Retina (tissue), 1 donor: ENCODE results near the gene EFCAB14.
"Not testable (repeated sequence)": the region's sequence is repeated elsewhere in the genome, so short reads cannot be mapped to it uniquely, and the experiment has no call there.

Experiments used
- DNase-seq: peaks from one replicate; pipeline ENCODE4 v3.0.0-alpha.2; 2016

Gene EFCAB14

DNA sequence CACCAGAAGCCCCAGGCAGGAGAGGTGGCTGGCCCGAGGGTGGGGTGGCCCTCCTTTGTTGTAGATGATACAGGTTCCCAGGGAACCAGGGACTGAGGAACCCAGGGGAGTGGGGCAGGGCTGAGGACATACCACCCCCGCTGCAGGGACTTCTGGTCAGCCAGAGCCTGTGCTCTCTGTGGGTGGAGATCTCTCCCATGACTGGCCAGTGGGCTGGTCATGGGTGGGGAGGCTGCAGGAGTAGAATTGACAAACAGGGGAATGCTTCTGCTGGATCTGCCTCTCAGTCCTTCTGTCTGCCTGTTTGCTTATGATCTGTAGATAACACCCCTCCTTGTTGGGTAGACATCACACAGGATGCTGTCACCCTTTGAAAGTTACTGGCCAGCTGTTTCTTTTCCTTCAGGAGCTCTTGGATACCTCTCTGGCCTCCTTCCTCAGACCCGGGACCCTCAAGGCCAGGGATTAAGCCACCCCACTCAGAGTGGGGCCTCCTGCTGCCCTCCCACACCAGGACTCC lies 2.8 kb upstream of the EFCAB14 start:
- no peak for DNase-seq

DNA sequence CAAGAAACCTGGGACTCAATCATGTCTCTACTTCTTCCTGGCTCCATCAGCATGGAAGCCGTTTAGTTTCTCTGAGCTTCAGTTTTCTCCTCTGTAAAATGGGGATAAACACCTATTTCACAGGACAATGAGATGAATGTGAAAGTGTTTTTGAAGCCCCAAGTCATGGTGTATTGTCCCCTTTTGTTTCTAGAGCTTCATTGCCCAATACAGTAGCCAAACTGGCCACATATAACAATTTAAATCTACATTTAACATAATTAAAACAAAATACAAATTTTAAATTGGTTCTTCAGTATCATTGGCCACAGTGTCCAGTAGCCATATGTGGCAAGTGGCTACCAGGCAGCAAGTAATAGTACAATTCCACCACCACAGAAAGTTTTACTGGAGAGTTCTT lies 2.3 kb upstream of the EFCAB14 start:
- DNase-seq = no peak

DNA sequence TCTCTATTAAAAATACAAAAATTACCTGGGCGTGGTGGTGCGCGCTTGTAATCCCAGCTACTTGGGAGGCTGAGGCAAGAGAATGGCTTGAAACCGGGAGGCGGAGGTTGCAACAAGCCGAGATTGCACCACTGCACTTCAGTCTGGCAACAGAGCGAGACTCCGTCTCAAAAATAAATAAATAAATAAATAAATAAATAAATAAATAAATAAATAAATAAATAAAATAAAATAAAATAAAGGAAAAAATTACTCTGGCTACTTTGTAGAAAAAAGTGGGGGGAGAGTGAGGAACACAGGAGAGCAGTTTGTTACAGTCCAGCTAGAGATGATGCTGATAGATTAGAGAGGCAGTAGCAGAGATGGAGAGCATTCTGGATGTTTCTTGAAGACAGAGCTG lies 1.4 kb upstream of the EFCAB14 start:
- DNase-seq = not testable (repeated sequence)

DNA sequence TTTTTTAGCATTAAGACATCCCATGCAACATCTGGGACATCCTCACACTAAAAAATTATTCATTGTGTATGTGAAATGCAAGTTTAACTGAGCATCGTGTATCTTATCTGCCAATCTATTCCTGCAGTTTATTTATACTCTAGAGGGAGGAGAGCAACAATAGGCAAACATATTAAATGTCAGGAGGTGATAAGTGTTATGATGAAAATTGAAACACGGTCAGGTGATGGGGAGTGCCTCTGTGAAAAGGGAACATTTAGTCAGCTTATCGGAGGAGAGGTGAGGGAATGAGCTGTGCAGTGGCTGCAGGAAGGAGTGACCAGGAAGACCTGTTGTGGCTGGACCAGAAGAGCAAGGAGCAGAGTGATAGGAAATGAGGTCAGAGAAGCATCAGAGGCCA lies 775 bp upstream of the EFCAB14 start:
- no peak for DNase-seq

DNA sequence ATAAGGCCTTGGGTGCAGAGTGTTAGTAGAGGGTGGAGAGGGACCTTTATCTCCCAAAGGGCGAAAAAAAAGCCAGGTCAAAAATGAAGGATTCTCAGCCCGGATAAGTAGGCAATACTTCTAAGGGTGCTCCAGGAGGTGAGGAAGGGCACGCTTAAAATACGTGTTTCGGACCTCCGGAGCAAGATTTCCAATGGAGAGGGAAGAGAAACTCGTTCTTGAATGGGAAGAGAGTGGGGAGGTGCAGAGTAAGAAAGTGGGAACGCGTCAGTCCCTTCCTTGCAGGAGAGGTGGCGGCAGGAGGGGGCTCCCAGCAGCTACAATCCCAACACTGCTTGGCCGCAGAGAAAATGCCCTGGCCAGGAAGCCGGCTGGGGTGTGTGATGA lies 581 bp downstream of the EFCAB14 start:
- no peak for DNase-seq

DNA sequence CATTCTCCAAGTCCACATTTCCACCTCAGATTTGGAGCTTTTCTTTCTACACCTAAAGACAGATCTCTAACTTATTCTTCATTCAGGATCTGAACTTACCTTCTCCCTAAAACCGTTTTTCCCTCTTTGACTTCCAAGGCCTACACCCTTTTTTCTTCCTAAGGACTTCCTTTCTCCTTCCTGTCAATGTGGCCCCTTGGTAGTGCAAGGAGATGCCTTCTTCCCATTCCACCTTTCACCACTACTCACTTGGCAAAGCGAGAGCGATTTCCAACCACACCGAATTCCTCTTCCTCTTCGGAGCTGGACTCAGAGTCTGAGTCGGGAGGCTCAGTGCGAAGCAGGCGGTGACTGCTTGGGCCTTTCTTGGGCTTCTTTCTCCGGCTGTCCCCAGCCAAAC lies 1.3 kb downstream of the EFCAB14 start:
- DNase-seq = no peak

DNA sequence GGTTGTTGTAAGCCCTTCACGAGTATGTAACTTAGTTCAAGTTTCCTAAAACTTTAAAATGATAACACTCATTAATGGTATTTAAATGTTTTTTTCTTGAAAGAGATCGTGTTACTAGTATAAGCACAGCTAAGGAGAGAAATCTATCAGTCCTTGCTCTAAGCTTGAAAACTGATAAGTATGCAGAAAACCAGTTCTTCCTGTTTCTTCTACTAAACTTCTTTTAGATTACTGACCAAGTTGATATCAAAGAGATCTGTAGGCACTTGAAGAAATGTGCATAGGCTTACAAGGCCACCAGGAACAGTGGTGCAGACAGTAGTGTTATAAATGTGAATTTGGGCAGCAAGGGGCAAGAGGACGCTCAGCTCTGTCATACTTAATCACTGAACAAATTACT lies 3.9 kb downstream of the EFCAB14 start:
- no peak for DNase-seq

DNA sequence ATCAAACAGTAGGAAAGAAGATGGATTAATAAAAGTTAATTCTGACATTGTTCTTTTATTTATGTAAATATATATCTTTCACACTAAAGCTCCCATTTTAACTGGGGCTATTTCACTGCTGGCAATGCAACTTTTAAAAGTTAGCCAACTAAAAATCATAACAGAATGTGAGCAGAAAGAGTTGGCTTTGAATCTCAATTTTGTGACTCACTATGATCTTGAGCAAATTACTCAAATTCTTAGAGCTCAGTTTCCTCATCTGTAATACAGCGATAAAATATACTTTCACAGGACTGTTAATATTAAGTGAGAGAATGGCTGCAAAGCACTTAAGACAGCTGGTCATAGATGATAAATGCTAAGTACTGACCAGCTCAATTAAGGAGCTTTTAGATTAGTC lies 10.8 kb downstream of the EFCAB14 start:
- DNase-seq = no peak

DNA sequence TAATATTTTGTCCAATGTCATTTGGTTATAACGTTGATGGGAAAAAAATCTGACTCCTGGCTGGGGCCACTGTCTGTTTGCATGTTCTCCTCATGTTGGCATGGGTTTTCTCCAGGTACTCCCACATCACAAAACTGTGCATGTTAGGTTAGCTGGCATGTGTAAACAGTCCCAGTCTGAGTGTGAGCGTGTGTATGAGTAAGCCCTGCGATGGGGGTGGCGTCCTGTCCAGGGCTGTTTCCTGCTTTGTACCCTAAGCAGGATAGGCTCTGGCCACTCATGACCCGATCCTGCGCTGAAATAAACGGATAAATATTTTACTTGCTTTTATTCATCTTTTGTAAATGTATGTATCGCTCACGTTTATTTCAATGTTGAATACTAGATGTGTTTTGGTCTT lies 13.5 kb downstream of the EFCAB14 start:
- no peak for DNase-seq

DNA sequence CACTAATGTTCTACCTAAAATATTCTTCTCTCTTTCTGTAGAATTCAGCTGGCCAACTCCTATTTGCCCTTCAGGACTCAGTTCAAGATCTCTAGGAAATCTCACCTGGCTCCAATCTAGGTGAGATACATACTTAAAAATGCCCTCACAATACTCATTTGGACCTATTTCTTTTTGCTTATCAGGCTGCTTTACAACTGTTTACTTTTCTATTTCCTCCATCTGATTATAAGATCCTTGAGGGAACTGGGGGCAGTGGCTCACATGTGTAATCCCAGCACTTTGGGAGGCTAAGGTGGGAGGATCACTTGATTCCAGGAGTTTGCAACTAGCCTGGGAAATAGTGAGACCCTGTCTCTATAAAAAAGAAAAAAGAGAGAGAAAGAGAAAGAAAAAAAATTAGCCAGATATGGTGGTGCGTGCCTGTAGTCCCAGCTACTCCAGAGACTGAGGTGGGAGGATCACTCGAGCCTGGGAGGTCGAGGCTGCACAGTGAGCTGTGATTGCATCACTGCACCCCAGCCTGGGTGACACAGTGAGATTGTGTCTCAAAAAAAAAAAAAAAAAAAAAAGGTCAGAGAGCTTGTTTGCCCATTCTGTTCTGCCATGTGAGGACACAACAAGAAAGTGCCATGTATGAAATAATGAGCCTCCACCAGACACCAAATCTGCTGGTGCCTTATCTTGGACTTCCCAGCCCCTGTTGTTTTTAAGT lies 14.8 kb downstream of the EFCAB14 start:
- DNase-seq = no peak

DNA sequence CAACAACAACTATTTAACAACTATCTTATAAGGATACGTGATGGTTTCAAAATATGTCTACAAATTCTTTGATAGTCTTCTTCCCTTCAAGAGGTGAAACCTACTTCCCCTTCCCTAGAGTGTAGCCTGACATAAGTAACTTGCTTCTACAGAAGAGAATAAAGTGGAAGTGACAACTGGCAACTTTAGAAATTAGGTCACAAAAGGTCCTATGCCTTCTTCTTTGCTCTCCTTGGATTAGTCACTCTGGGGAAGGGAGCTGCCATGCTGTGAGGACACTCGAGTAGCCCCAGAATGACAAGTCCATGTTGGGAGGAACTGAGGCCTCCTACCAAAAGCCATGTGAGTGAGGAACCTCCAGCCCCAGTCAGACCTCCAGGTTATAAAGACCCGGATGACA lies 19.2 kb downstream of the EFCAB14 start:
- no peak for DNase-seq

DNA sequence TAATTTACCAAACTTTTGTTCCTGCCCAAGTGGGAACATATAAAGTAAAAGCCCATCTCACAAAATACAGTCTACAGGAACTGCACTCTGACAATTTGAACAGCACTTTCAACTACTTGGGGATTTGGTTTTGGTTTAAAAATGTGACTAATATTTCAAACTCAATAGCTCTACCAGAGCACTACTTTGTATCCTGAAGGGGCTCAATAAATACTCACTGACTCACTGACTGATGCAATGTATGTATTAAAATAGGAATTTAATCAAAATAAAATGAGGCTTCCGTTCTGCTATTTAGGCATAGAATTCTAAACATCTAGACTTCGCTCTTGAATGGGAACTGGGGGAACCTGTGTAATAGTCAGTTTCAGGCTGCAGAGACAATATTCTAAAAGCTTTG lies 21.9 kb downstream of the EFCAB14 start:
- no peak for DNase-seq

DNA sequence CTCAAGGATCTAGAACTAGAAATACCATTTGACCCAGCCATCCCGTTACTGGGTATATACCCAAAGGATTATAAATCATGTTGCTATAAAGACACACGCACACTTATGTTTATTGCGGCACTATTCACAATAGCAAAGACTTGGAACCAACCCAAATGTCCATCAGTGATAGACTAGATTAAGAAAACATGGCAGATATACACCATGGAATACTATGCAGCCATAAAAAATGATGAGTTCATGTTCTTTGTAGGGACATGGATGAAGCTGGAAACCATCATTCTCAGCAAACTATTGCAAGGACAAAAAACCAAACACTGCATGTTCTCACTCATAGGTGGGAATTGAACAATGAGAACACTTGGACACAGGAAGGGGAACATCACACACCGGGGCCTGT lies 24.2 kb downstream of the EFCAB14 start:
- DNase-seq = not testable (repeated sequence)

DNA sequence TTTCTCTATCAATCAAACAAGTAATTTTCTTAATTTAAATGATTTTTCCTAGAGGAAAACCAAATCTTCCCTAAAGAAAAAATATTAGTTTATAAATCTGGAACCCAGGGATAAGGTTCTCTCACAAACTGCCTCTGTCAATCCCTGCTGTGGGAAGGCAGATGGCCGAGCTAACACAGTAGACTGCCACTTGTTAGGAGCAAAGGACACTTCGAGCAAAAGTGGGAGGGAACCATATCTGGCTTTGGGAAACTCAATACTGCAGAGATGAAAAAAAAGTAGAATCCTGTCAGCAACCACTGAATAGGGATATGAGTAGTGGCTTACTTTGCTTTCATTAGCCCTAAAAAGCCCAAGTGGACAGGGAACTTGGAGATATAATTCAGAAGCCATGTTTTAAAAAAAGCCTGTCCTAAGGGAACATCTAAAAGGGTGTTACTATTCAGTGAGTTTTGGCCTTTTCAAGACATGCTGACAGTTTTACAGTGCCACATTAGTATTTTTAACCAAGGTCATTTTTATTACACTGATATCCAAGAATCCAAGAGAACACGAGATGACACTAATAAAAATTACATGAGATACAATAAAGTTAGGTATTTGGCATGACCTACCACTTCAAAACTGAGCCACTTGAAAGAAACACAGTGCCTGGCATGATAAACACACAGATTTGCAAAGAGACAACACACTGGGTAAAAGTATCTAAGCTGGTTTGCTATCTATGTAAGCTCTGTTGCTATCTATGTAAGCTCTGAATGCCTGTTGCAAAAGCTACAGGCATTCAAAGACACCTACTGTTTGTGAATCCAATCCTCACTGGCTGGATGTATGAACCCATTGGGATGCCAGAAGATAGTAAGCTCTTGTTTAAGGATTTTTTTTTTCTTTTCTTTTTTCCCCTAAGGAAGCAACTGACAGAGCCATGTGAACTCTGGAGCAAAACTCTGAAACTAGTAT lies 25.8 kb downstream of the EFCAB14 start:
- no peak for DNase-seq

DNA sequence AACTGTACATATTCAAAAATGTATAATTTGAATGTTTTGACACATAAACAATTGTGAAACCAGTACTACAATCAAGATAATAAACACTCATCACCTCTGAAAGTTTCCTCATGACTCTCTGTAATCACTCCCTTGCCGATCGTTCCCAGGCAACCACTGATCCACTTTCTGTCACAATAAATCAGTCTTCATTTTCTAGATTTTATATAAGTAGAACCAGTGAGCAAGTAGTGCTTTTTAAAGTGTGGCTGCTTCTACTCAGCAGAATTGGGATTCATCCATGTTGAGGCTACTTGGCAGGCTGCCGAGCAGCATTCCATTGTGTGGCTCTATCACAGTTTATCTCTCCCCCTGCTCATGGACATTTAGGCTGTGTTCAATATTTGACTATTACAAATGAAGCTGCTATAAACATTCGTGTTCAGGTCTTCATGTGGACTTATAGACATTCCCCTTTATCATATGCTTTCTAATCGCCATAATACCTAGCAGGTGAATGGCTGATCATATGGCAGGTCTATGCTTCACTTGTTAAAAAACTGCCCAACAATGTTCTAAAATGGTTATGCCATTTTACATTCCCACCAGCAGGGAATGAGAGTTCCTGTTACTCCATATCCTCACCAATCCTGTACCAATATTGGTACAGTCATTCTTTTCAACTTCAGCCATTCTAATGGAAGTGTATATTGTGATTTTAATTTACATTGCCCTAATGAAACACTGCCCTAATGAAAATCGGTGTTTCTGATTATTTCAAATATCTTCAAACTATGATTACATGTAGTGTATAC lies 26.7 kb downstream of the EFCAB14 start:
- DNase-seq = no peak

DNA sequence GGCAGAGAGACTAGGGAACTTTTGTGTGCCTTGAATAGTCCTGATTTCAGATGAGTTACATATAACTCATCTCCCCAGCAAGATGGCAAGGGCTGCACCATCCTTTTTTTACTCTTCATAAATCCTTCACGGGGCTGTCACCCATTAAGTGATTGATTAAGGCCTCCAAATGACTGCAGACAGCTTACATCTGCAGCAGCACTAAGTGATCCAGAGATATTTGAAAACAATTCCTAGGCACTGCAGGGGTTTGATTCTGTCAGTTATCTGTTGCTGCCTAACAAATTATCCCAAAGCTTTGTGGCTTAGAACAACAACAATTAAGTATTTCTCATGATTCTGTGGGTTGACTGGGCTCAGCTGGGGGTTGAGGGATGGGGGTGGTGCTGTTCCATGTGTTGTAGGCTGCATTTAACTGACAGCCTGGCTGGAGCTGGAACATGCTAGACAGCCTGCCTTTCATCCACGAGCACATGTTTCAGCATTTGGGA lies 27.9 kb downstream of the EFCAB14 start:
- DNase-seq = no peak

DNA sequence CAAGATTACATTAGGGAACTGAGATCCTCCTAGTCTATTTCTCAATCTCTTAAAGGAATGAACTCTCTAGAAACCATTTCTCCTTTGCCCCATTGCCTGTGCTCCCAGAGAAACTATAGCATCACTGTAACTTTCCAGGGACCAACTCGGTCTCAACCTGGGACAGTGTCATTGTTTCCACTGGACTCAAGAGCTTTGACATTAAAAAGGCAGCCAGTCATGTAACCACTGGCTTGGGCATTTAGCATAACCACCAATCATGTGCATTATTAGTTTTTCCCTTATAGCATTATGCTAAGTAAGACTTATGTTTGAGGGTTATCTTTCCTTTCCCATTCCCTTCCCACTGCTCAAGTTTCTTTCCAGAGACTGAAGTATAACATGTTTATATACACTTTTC lies 29.0 kb downstream of the EFCAB14 start:
- no peak for DNase-seq

DNA sequence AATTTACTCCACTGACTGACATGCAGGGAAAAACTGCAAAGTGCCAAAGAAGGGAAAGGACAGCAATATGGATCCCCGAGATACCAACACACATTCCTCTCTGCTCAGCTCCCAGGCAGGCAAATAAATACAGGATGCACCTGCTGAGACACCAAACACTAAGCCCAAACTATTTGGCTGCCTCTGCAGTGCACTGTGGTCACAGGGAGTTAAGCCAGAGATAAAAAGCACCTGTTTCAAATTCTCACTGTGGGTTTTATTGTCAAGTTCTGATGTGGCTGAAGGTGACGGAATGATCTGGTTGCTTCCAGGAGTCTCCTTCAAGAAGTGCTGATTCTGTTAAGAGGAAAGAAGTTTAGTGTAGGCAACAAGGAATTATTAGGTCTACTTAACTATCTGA lies 29.6 kb downstream of the EFCAB14 start:
- DNase-seq = no peak

DNA sequence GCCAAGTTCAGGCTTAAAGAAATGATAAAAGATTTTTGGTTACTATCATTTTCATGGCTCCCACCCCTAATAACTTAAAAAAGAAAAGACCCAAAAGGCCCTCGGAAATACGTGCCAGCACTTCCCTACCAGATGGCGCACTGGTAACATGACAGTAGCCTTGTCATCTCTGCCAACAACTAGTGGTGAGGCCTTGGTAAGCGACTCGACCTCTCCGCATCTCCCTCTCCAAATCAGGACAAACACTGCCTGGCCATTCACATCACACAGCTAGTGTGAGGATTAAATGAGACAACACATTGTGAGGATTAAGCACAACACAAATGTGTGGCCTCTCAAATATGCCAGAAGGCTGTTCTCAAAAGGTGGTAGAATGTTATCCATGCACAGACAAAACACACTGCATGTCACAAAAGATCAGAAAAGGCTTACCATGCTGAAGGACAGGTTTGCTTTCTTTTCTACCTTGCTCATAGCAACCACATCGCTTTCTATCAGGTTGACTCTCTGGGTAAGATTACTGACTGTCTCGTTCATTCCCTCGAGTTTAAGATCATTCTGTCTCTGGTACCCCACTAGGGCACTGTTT lies 30.9 kb downstream of the EFCAB14 start:
- DNase-seq = no peak

DNA sequence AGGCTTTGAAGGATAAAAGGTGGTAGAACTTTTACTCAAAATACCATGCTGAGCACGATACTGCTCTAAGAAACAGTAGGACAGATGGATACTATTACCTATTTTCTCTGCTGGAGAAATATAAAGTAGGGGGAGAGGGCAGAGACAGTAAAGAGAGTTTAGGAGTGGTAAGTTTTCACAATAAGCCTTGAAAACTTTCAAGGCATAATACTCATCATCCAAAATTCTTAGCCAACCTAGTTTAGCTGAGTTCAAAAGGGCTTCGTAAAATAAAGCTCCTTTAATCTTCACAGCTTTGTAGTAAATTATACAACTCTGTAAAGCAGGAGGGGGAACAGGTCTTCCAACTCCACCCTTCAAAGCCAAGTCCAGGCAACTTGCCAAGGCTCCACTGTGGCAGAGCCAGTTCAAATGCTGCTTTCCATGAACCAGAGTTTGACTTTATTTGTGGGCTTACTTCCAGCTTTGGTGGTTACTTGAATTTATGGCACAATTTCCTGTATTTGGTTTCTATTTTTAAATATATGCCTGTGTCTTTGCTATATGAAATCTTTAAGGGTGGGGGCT lies 31.7 kb downstream of the EFCAB14 start:
- DNase-seq = no peak

DNA sequence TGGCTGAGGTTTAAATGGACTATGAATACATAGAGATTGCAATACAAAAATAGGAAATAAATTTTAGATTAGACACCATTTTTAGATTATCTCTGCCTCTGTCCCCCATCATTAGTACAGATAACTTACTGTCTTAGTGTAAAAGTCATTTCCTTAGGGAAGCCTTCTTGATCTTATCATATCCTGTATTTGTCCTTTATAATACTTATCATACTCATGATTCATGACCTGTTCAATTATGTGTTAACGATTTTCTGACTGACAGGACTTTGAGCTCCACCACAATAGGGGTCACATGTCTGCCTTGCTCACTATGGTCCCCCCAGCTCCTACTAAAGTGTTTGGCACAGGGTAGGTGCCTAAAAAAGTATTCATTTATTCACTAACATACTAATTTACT lies 32.7 kb downstream of the EFCAB14 start:
- DNase-seq = no peak

DNA sequence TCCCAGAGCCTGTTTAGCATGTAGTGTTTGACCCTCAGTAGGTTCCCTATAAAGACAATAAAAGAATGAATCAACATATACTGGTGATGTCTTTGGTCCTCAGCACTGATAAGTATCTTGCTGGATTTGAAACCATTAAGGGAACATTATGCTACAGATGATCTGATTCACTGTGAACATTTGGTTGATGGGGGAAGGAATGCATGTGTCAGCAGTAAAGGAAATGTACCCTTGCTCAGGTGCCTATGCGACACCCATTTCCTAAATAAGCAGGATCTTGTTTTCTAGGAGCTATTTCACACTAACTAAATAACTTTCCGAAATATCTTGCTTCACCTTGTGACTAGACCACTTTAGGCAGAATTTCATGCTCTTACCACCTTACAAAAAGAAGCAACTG lies 34.2 kb downstream of the EFCAB14 start:
- DNase-seq = no peak
